ENCODE data around the gene PDP2. TPM values are rescaled to one million over a fixed set of nuclear protein-coding genes. Genes with fewer than 3 reads are reported as not detected.

PDP2 gene
- total and polyA plus RNA-seq, 4 donors, result 11.4 to 14.4 (median 13.0) TPM

DNA sequence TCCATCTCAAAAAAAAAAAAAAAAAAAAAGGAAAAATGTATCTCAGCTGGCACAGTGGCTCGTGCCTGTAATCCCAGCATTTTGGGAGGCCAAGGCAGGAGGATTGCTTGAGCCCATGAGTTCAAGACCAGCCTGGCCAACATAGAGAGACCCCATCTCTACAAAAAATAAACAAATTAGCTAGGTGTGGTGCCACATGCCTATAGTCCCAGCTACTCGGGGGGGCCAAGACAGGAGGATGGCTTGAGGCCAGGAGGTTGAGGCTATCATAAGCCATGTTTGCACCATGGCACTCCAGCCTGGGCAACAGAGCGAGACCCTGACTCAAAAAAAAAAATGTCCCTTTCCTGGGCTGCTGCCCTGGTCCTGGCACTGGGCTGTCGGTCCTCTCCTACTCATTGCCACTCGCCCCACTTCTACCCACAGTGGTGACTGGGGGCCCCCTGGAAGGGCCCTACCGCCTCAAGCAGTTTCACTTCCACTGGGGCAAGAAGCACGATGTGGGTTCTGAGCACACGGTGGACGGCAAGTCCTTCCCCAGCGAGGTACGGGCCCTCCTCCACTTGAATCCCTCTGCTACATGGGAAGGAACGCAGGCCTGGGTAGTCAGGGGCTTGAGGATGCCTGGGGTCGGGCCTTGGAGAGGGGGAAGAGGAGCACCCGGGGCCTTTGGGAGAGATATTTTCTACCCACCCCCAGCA, 30.1 kb upstream of the PDP2 start:
- H3K4me1 ChIP-seq (ENCODE audit: control insufficient read depth, insufficient read depth, low read length), result peaks cover 1% of the 10 kb centered on the region
- H3K9me3 ChIP-seq (ENCODE audit: control insufficient read depth, insufficient read depth, low read length), result no peaks in the 10 kb centered on the region
- no peak for DNase-seq (ENCODE audit: low read depth in 4 of 6, low spot score in 6 of 6)
- H3K36me3 ChIP-seq (ENCODE audit: control insufficient read depth, insufficient read depth, low read length), result no peaks in the 10 kb centered on the region
- H3K27me3 ChIP-seq (ENCODE audit: control insufficient read depth, insufficient read depth, low read length), result peaks cover 15% of the 10 kb centered on the region
- 89% methylated on average over 6 of the region's 14 CpGs for WGBS (ENCODE audit: insufficient coverage)
- no peak overlapping the region for H3K27ac ChIP-seq (ENCODE audit: low read depth, low read length)
- no peak overlapping the region for H3K4me3 ChIP-seq (ENCODE audit: low read depth, low read length)

DNA sequence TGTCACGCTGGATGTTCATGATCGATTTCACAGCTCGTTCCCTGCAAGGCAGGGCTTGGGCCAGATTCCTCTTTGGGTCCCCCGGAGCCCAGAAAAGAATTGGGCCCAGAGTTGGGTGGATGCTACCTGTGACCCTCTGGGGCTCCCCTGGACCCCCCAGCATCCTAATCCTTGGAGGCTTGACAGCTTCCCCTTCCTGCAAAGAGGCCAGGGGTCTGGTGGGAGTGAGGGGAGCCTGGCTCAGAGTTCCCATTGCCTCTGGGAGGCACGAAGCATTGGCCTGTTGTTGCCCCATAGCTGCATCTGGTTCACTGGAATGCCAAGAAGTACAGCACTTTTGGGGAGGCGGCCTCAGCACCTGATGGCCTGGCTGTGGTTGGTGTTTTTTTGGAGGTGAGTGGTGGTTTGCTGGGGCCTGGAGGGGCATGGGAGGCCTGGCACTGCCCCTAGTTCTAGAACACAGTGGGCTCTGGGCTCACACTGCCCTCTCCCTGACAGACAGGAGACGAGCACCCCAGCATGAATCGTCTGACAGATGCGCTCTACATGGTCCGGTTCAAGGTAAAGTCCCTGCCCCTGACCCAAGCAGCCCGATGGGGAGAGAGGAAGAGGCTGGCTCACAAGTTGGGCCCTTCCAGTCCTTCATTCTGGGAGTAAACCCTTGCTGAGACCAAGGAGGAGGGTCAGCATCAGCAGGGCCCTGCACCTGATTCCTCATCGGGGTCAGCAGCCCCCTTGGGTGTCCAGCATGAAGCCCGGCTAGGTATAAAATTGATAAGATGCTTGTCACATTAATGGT, 28.9 kb upstream of the PDP2 start:
- Histone ChIP-seq H3K9me3 (ENCODE audit: control insufficient read depth, insufficient read depth, low read length) (no peaks in the 10 kb centered on the region), H3K27me3 (ENCODE audit: control insufficient read depth, insufficient read depth, low read length) (peaks cover 6% of the 10 kb centered on the region), H3K4me3 (ENCODE audit: low read depth, low read length) (no peak overlapping the region), H3K27ac (ENCODE audit: low read depth, low read length) (no peak overlapping the region), H3K36me3 (ENCODE audit: control insufficient read depth, insufficient read depth, low read length) (no peaks in the 10 kb centered on the region), H3K4me1 (ENCODE audit: control insufficient read depth, insufficient read depth, low read length) (no peaks in the 10 kb centered on the region)
- DNase-seq (ENCODE audit: low read depth in 4 of 6, low spot score in 6 of 6), result no peak
- WGBS (ENCODE audit: insufficient coverage), result 87% methylated on average over 12 of the region's 13 CpGs

DNA sequence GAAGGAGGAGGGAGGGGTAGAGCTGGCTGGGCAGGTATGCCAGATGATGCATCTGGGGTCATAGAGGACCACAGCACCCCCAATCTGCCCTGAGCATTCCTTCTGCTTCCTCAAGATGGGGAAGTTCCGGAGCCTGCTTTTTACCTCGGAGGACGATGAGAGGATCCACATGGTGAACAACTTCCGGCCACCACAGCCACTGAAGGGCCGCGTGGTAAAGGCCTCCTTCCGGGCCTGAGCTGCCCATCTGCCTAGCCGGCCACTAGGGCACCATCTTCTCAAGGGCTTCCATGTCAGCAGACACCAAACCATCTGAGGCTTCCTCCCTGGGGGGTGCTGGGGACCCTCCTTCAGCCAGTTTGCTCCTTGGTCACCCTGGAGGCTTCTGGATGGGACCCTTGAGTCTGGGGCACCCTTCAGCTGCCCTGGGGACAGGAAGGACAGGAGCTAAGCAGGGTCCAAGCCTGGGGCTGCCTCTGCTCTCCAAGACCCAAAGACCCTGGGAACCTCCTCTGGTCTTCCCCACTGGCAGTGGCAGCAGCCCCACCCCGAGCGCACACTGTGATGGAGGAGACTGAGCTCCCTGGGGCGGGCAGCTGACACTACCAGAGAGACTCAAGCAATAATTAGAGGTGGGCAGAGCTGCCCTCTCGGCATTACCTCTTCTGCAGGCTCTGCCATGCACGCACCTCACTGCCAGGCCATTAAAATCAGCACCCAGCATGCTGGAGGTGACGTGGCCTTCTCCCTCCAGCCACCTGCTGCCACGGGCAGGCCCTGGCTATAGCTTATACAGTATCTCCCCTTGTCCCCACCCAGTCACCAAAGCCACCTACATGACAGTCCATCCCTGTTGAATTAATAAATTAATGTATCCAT, 26.8 kb upstream of the PDP2 start:
- no peaks in the 10 kb centered on the region for H3K4me1 ChIP-seq (ENCODE audit: control insufficient read depth, insufficient read depth, low read length)
- 91% methylated on average over 15 of the region's 15 CpGs for WGBS (ENCODE audit: insufficient coverage)
- DNase-seq (ENCODE audit: low read depth in 4 of 6, low spot score in 6 of 6), result no peak
- no peak overlapping the region for H3K27ac ChIP-seq (ENCODE audit: low read depth, low read length)
- H3K36me3 ChIP-seq (ENCODE audit: control insufficient read depth, insufficient read depth, low read length), result no peaks in the 10 kb centered on the region
- H3K4me3 ChIP-seq (ENCODE audit: low read depth, low read length), result no peak overlapping the region
- H3K27me3 ChIP-seq (ENCODE audit: control insufficient read depth, insufficient read depth, low read length), result no peaks in the 10 kb centered on the region
- no peaks in the 10 kb centered on the region for H3K9me3 ChIP-seq (ENCODE audit: control insufficient read depth, insufficient read depth, low read length)

DNA sequence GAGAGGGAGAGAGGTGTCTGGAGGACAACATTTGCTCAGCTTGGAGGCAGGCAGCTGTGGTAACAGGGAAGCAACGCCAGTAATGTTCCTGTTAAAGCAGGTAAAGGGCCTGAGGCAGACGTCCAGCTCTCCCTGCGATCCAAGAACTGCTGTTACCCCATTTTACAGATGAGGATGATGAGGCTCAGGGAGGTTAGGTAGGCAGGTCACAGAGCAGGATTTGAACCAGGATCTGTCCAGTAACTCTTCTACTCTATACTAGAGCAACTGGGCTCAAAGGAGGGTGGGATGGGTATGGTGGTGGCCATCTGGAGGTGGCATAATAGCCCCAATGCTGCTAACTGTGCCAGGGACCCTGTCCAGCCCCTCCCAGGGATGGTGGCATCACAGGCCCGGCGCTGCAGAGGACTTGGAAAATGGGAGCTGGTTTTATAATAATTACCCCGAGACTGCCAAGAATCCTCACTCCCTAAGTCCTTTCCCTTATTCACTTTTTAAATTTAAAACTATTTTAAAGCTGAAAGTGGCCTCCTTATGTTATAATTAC, 24.1 kb upstream of the PDP2 start:
- no peak for DNase-seq (ENCODE audit: low read depth in 4 of 6, low spot score in 6 of 6)
- Histone ChIP-seq H3K27ac (ENCODE audit: low read depth, low read length) (no peak overlapping the region), H3K4me3 (ENCODE audit: low read depth, low read length) (no peak overlapping the region), H3K9me3 (ENCODE audit: control insufficient read depth, insufficient read depth, low read length) (no peaks in the 10 kb centered on the region), H3K4me1 (ENCODE audit: control insufficient read depth, insufficient read depth, low read length) (peaks cover 11% of the 10 kb centered on the region), H3K36me3 (ENCODE audit: control insufficient read depth, insufficient read depth, low read length) (no peaks in the 10 kb centered on the region), H3K27me3 (ENCODE audit: control insufficient read depth, insufficient read depth, low read length) (no peaks in the 10 kb centered on the region)
- 92% methylated on average over 3 of the region's 6 CpGs for WGBS (ENCODE audit: insufficient coverage)

DNA sequence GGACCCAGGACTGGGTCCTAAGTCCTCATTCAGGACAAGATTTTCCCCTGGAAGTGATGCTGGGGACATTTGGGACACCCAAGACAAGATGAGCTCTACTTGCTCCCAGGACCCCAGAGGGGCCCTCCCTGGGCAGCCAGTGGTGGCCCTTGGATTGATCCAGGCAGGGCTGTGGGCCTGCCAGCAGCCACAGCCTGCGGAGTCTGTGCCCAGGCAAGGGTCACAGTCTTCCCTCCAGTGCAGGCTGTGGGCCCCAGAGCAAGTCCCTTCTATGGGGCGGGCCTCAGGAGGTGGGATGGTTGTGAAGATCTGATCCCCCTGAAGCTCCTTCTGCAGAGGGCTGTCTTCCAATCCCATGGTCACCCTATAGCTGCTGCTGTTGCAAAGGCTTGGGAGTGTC, 23.5 kb upstream of the PDP2 start:
- 100% methylated on average over 2 of the region's 2 CpGs for WGBS (ENCODE audit: insufficient coverage)

DNA sequence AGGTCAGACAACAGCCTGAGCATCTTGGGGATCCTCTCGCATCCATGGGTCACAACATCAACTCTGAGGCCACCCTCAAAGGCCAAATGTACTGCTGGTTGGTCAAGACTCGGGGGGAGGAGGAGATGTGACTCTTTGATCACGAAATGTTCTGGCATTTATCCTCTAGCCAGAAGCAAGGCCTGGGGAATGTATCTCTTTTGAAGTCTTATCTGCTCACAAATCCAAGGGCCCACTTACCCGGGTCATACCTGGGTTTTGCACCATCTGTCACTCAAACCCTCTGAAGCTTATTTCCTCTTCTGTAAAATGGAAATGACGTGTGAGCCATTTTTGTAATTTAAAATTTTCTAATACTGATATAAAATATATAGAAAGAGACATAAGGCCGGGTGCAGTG, 22.9 kb upstream of the PDP2 start:
- DNase-seq (ENCODE audit: low read depth in 4 of 6, low spot score in 6 of 6), result no peak
- Histone ChIP-seq H3K4me3 (ENCODE audit: low read depth, low read length) (no peak overlapping the region), H3K36me3 (ENCODE audit: control insufficient read depth, insufficient read depth, low read length) (no peaks in the 10 kb centered on the region), H3K4me1 (ENCODE audit: control insufficient read depth, insufficient read depth, low read length) (peaks cover 11% of the 10 kb centered on the region), H3K9me3 (ENCODE audit: control insufficient read depth, insufficient read depth, low read length) (no peaks in the 10 kb centered on the region), H3K27ac (ENCODE audit: low read depth, low read length) (no peak overlapping the region), H3K27me3 (ENCODE audit: control insufficient read depth, insufficient read depth, low read length) (no peaks in the 10 kb centered on the region)
- WGBS (ENCODE audit: insufficient coverage), result 100% methylated on average over 1 of the region's 6 CpGs

More for the DNA sequence above, 23.5 kb upstream of the PDP2 start:
- DNase-seq (ENCODE audit: low read depth in 4 of 6, low spot score in 6 of 6), result no peak
- Histone ChIP-seq H3K27ac (ENCODE audit: low read depth, low read length) (no peak overlapping the region), H3K36me3 (ENCODE audit: control insufficient read depth, insufficient read depth, low read length) (no peaks in the 10 kb centered on the region), H3K9me3 (ENCODE audit: control insufficient read depth, insufficient read depth, low read length) (no peaks in the 10 kb centered on the region), H3K4me3 (ENCODE audit: low read depth, low read length) (no peak overlapping the region), H3K4me1 (ENCODE audit: control insufficient read depth, insufficient read depth, low read length) (peaks cover 11% of the 10 kb centered on the region), H3K27me3 (ENCODE audit: control insufficient read depth, insufficient read depth, low read length) (no peaks in the 10 kb centered on the region)

DNA sequence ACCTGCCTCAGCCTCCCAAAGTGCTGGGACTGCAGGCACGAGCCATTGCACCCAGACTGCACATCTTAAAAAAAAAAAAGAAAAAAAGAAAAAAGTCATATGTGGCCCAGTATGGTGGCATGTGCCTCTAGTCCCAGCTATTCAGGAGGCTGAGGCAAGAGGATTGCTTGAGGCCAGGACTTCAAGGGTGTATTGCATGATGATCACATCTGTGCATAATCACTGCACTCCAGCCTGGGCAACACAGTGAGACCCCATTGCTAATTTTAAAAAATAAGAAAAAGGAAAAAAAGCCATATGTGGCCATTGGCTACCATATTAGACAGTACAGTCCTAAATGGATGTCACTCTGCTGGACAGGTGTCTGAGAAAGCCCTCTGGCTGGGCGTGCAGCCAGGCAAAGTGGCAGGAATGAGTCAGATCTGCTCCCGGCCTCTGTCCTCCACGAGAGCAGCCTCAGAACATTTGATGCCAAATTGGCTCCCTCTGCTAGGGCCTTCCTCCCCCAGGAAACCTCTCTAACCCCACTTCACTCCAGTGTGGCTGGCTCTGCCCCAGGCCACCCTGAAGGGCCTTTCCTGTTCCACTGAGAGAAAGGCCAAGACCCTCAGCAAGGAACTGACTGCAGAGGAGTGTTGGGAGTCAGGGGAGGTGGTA, 21.4 kb upstream of the PDP2 start:
- Histone ChIP-seq H3K4me1 (ENCODE audit: control insufficient read depth, insufficient read depth, low read length) (peaks cover 11% of the 10 kb centered on the region), H3K9me3 (ENCODE audit: control insufficient read depth, insufficient read depth, low read length) (no peaks in the 10 kb centered on the region), H3K27ac (ENCODE audit: low read depth, low read length) (no peak overlapping the region), H3K4me3 (ENCODE audit: low read depth, low read length) (no peak overlapping the region), H3K36me3 (ENCODE audit: control insufficient read depth, insufficient read depth, low read length) (no peaks in the 10 kb centered on the region), H3K27me3 (ENCODE audit: control insufficient read depth, insufficient read depth, low read length) (no peaks in the 10 kb centered on the region)
- no peak for DNase-seq (ENCODE audit: low read depth in 4 of 6, low spot score in 6 of 6)
- WGBS (ENCODE audit: insufficient coverage), result 45% methylated on average over 3 of the region's 4 CpGs

DNA sequence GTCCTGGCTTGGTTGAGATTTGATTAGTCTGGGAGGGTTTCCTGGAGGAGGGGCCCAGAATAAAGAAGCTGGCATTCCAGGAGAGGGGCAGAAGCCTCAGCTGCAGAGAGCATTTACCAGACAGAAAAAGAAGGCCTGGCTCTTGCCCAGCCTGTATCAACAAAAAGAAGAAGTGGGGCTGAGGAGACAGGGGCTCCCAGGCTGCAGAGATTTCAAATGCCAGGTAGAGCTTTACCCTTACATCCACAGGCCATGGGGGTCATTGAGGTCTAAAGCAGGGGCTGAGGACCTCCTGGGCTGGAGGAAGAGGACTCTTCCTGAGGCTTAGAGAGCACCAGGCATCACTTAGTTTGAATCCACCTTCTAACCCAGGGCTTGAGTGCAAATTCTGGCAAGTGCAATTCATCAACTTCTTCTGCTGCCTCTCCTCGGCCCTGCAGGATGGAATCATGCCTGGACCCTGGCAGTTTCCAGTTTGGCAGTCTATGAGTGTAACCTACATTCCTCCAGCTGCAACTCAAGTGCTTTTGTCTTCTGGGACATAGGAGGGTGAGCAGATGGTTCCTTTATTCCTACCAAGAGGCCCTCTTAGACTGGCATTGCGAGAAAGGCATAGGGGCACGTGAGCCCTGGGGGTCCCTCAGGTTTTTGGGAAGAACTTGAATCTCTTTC, 20.8 kb upstream of the PDP2 start:
- no peaks in the 10 kb centered on the region for H3K9me3 ChIP-seq (ENCODE audit: control insufficient read depth, insufficient read depth, low read length)
- H3K4me3 ChIP-seq (ENCODE audit: low read depth, low read length), result no peak overlapping the region
- DNase-seq (ENCODE audit: low read depth in 4 of 6, low spot score in 6 of 6), result no peak
- H3K27me3 ChIP-seq (ENCODE audit: control insufficient read depth, insufficient read depth, low read length), result no peaks in the 10 kb centered on the region
- H3K27ac ChIP-seq (ENCODE audit: low read depth, low read length), result no peak overlapping the region
- WGBS (ENCODE audit: insufficient coverage), result 52% methylated on average over 3 of the region's 3 CpGs
- H3K36me3 ChIP-seq (ENCODE audit: control insufficient read depth, insufficient read depth, low read length), result no peaks in the 10 kb centered on the region
- H3K4me1 ChIP-seq (ENCODE audit: control insufficient read depth, insufficient read depth, low read length), result peaks cover 11% of the 10 kb centered on the region

All from spinal cord (tissue), 10 donors.